AG04449 (cell line): ENCODE data around the gene LY6G6D.

ENCODE experiments used
- CTCF ChIA-PET: fragments of 350-600 bp; formaldehyde crosslinking; extraction: SDS; loops from one replicate; lab custom pipeline; 2021; ENCODE audit warnings: antibody characterized with exemption; lab: Yijun Ruan, JAX
- POLR2A ChIA-PET: fragments of 400-600, 350-600 bp; formaldehyde crosslinking; extraction: SDS; loops from one replicate; lab custom pipeline; 2020; ENCODE audit warnings: antibody characterized with exemption, inconsistent platforms; lab: Yijun Ruan, JAX
- DNase-seq: peaks from one replicate; pipeline ENCODE4 v3.0.0-alpha.2; 2010; ENCODE audit warnings: low read depth, low spot score
- H3K4me3 ChIP-seq: 2 replicates; pipeline ENCODE4 v1.5.1; 2011; ENCODE audit warnings: low read depth, mild to moderate bottlenecking, control low read depth, low read length
- CTCF ChIP-seq: IDR thresholded peaks from one replicate; pipeline ENCODE4 v1.5.1; 2011; ENCODE audit warnings: mild to moderate bottlenecking, moderate library complexity, low read length, control low read depth, inconsistent platforms; ENCODE audit not compliant: insufficient read depth; ENCODE audit errors: missing control alignments

The LY6G6D gene

DNA sequence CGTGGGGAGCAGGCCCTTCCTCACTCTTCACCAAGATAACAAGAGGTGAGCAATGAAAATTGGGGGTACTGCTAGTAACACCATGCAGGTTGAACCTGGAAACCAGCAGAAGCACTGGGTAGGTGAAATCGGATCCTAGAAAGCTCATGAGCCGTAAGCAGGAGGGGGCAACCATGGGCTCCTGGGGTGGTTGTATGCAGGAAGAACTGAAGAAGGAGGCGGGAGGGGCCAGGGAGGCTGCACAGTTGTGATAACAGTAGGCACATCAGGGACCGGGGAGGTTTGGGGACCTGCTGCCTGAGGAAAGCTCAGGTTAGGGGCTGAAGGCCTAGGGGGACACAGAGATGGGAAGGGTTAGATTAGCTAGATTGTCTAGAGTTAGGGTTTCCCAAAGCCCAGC is 28.7 kb upstream of the LY6G6D start:
- ChIA-PET POLR2A (no interaction called here), CTCF (interaction anchor here (0.8 to 1.6 kb wide), 3 partner anchors 83 to 266 kb away, joined by 3 read pairs; no protein-coding TSS in a partner anchor)
- TF ChIP-seq CTCF, result no peak
- no peak for DNase-seq
- H3K4me3 ChIP-seq, result no peak overlapping the region

DNA sequence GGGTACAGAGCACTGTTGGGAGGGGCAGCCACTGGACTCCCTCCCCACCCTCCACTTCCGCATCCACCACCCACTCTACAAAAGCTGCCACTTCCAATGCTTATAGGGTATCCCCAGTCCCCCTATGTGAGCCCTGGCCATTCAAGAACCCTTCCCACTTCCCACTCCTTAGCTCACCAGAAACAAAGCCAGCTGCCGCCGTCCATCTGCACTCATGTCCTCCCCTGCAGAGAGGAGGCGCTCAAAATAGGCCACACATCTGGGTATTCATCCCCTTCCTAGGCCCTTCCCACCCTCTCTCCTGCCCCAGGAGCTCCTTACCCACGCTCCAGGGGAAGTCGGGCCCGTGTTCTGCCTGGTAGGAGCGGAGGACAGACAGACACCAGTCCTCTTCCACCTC is 27.8 kb upstream of the LY6G6D start:
- ChIA-PET POLR2A (interaction anchor here (1.2 kb wide), 1 partner anchor 140 kb away, joined by 5 read pairs; the partner anchor contains the start of gene HSPA1B), CTCF (interaction anchor here (0.8 to 1.6 kb wide), 4 partner anchors 9 to 142 kb away, joined by 3 to 4 read pairs (median 4); partner anchors contain the start of gene LY6G5B)
- no peak for DNase-seq
- H3K4me3 ChIP-seq, result no peak overlapping the region
- TF ChIP-seq CTCF, result no peak

GRCh38 chr6:31687860-31688693 is 27.1 kb upstream of the LY6G6D start:
- DNase-seq, result no peak
- ChIA-PET POLR2A (interaction anchor here (1.2 kb wide), 1 partner anchor 139 kb away, joined by 5 read pairs; the partner anchor contains the start of gene HSPA1B), CTCF (interaction anchor here (1.0 to 1.6 kb wide), 3 partner anchors 8 to 18 kb away, joined by 3 to 4 read pairs (median 4); partner anchors contain the start of gene LY6G5B)
- no peak for TF ChIP-seq CTCF
- no peak overlapping the region for H3K4me3 ChIP-seq

GRCh38 chr6:31689249-31690110 is 25.7 kb upstream of the LY6G6D start:
- ChIA-PET POLR2A (no interaction called here), CTCF (interaction anchor here (0.9 to 4.4 kb wide), 8 partner anchors 9 to 183 kb away, joined by 3 to 29 read pairs (median 5); partner anchors contain the start of genes ABHD16A, C6orf47, HSPA1B and LY6G5C)
- DNase-seq, result no peak
- no peak overlapping the region for H3K4me3 ChIP-seq
- peak; percentile 48 for TF ChIP-seq CTCF

- DNase-seq, result no peak
- ChIA-PET POLR2A (interaction anchor here (1.1 kb wide), 1 partner anchor 12 kb away, joined by 3 read pairs; the partner anchor contains the start of gene ABHD16A), CTCF (interaction anchor here (0.8 to 4.4 kb wide), 10 partner anchors 8 to 182 kb away, joined by 3 to 29 read pairs (median 5); partner anchors contain the start of genes ABHD16A, C6orf47, HSPA1B and LY6G5C)
- no peak for TF ChIP-seq CTCF
- no peak overlapping the region for H3K4me3 ChIP-seq
Observed at GRCh38 chr6:31690231-31691077, 24.7 kb upstream of the LY6G6D start.
